Measurements from ENCODE around the gene MTMR11.

GRCh38 chr1:149965440-149965839, 28.8 kb upstream of the MTMR11 start:
- TF ChIP-seq CTCF (IDR thresholded peaks at IDR 0.05) (no peak), EZH2 (IDR thresholded peaks at IDR 0.05; ENCODE audit: borderline replicate concordance, insufficient read depth, low read depth, low read length, poor library complexity, severe bottlenecking) (no peak)
